Measurements from ENCODE around the gene DCBLD1.

DNA sequence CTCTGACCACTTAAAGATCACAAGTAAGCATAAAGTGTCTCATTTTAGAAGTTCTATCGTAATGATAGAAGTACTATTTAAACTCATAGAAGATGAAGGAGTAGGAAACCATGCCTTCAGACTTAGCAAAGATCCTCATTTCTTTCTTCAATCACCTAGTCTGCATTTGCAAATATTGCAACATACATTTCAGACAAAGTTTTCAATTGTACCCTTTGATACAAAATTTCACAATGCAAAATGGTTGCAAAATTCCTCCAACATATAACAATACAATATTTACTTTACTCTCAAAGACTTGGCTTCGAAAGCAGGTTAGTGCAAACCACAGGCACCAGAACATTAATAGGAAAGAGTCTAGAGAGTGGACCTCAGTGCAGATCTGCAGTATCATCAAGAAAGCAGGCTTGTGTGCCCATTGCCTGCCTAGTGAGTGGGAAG is 40.6 kb upstream of the DCBLD1 start:
- TF ChIP-seq, protein P1, sequence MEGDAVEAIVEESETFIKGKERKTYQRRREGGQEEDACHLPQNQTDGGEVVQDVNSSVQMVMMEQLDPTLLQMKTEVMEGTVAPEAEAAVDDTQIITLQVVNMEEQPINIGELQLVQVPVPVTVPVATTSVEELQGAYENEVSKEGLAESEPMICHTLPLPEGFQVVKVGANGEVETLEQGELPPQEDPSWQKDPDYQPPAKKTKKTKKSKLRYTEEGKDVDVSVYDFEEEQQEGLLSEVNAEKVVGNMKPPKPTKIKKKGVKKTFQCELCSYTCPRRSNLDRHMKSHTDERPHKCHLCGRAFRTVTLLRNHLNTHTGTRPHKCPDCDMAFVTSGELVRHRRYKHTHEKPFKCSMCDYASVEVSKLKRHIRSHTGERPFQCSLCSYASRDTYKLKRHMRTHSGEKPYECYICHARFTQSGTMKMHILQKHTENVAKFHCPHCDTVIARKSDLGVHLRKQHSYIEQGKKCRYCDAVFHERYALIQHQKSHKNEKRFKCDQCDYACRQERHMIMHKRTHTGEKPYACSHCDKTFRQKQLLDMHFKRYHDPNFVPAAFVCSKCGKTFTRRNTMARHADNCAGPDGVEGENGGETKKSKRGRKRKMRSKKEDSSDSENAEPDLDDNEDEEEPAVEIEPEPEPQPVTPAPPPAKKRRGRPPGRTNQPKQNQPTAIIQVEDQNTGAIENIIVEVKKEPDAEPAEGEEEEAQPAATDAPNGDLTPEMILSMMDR (conservative IDR thresholded peaks at IDR 0.05; ENCODE audit: low read depth, low read length) = no peak
- no peak for TF ChIP-seq EZH2 (IDR thresholded peaks at IDR 0.05; ENCODE audit: borderline replicate concordance, low read depth, low read length, poor library complexity, severe bottlenecking)

All from A673 (cell line).